Mucosa of descending colon (tissue), 3 donors: ENCODE data around the gene TSSK2. TPM values are rescaled to one million over a fixed set of nuclear protein-coding genes. Genes with fewer than 3 reads are reported as not detected.
"Not testable (repeated sequence)": the region's sequence is repeated elsewhere in the genome, so short reads cannot be mapped to it uniquely, and the experiment has no call there.

ENCODE experiments used
- ATAC-seq: fragments of 200-7000 bp; cut with Tn5 transposase; one replicate; pipeline ENCODE4 v1.9.1; 2020; ENCODE audit warnings: mild to moderate bottlenecking, moderate library complexity
- DNase-seq, 3 donors: peaks; one replicate each; pipeline ENCODE4 v3.0.0-alpha.2; 2020
- H3K36me3 ChIP-seq: fragments of 200-600 bp; one replicate; pipeline ENCODE4 v1.8.0; 2021; ENCODE audit warnings: low read depth, mild to moderate bottlenecking
- H3K4me1 ChIP-seq: fragments of 200-600 bp; one replicate; pipeline ENCODE4 v1.8.0; 2021; ENCODE audit warnings: low read depth, mild to moderate bottlenecking
- H3K4me3 ChIP-seq: fragments of 200-600 bp; one replicate; pipeline ENCODE4 v1.8.0; 2021; ENCODE audit warnings: mild to moderate bottlenecking
- H3K9me3 ChIP-seq: fragments of 200-600 bp; one replicate; pipeline ENCODE4 v1.8.0; 2021; ENCODE audit warnings: mild to moderate bottlenecking
- CTCF ChIP-seq: fragments of 200-600 bp; IDR thresholded peaks from one replicate; pipeline ENCODE4 v1.8.0; 2022; ENCODE audit warnings: antibody characterized with exemption, mild to moderate bottlenecking
- intact Hi-C, 2 donors: fragments of 100-400 bp; cut with DNase I in 1 of 2; cut with micrococcal nuclease in 1 of 2; formaldehyde crosslinking; loops; one replicate each; pipeline versions ENCODE4 v1.11.0 to v1.11.1; 2022; cut with DNase I, micrococcal nuclease
- long read RNA-seq, 2 donors: library from polyadenylated mRNA; unstranded; transcript quantifications; one replicate each; pipeline ENCODE4 v2.0.0, GENCODE V29; 2019 to 2021
- total RNA-seq, 3 donors: library from RNA; stranded (reverse); fragmentation: NEBNext Ultra II Directional in 2 of 3; extraction: Animal tissue kit (Norgen Biotek cat#: 25700) in 2 of 3; gene quantifications; one replicate each; pipeline versions ENCODE4 v1.2.1 to v1.2.4, GENCODE V29; 2021 to 2023
- donor health status: DM: no; HTN: no; CAD: no; lungs with moderate emphysema.
- donor health status: DM: no; HTN: no; CAD: no.
- donor health status: DM: no; HTN: yes; CAD: no.

Gene TSSK2
- total RNA-seq: not detected
- long read RNA-seq, donor 1: 0 reads
- long read RNA-seq, donor 2: 0 reads

GRCh38 chr22:19130959-19131684 is at the start of gene TSSK2:
TSSK2 (plus strand) TSS chr22:19131308; CDS start chr22:19131400, 92 bp downstream.
- Histone ChIP-seq H3K4me1 (no peaks in the 10 kb centered on the region), H3K9me3 (no peaks in the 10 kb centered on the region), H3K36me3 (peaks cover 5% of the 10 kb centered on the region), H3K4me3 (no peak within 1 kb of the TSS)
- intact Hi-C loops: no loop called here
- no peak for ATAC-seq
- TF ChIP-seq CTCF: no peak
- DNase-seq: no peak

GRCh38 chr22:19081351-19081750 is 49.8 kb upstream of the TSSK2 start:
- no peak for TF ChIP-seq CTCF
- intact Hi-C loops: no loop called here
- H3K4me1 ChIP-seq: no peaks in the 10 kb centered on the region
- DNase-seq (no peak), ATAC-seq (no peak)
- H3K9me3 ChIP-seq: no peaks in the 10 kb centered on the region
- no peak overlapping the region for H3K4me3 ChIP-seq
- H3K36me3 ChIP-seq: no peaks in the 10 kb centered on the region

GRCh38 chr22:19082101-19082500 is 49.0 kb upstream of the TSSK2 start:
- TF ChIP-seq CTCF: no peak
- Histone ChIP-seq H3K36me3 (no peaks in the 10 kb centered on the region), H3K4me1 (no peaks in the 10 kb centered on the region), H3K4me3 (no peak overlapping the region), H3K9me3 (no peaks in the 10 kb centered on the region)
- no peak for ATAC-seq
- intact Hi-C loops: no loop called here
- no peak for DNase-seq

- no peak overlapping the region for H3K4me3 ChIP-seq
- no peaks in the 10 kb centered on the region for H3K36me3 ChIP-seq
- no peaks in the 10 kb centered on the region for H3K9me3 ChIP-seq
- ATAC-seq (no peak), DNase-seq (no peak)
- intact Hi-C loops: no loop called here
- no peak for TF ChIP-seq CTCF
- no peaks in the 10 kb centered on the region for H3K4me1 ChIP-seq
Measured at GRCh38 chr22:19082793-19083192, 48.3 kb upstream of the TSSK2 start.

- H3K9me3 ChIP-seq, H3K4me1 ChIP-seq, intact Hi-C loops, ATAC-seq, DNase-seq, H3K36me3 ChIP-seq, H3K4me3 ChIP-seq: not testable (repeated sequence)
Measured at GRCh38 chr22:19084126-19084525, 47.0 kb upstream of the TSSK2 start.

- intact Hi-C loops, DNase-seq, H3K9me3 ChIP-seq, H3K4me3 ChIP-seq, H3K4me1 ChIP-seq, ATAC-seq, H3K36me3 ChIP-seq: not testable (repeated sequence)
Measured at GRCh38 chr22:19084586-19084985, 46.5 kb upstream of the TSSK2 start.
